Omental fat pad (tissue), 4 donors: ENCODE data around the gene CCDC91. TPM values are rescaled to one million over a fixed set of nuclear protein-coding genes. Genes with fewer than 3 reads are reported as not detected.

ENCODE experiments used
- ATAC-seq: fragments of 150-250 bp; one replicate; pipeline ENCODE4 v1.9.1; 2016; ENCODE audit warnings: mild to moderate bottlenecking, moderate library complexity; ENCODE audit not compliant: low FRiP score
- DNase-seq: peaks from one replicate; pipeline ENCODE4 v3.0.0-alpha.2; 2019; ENCODE audit warnings: low spot score
- total RNA-seq, 4 donors: library from RNA; depleted of rRNA; stranded (reverse); fragments of >200 nt; gene quantifications; one replicate each; pipeline ENCODE4 v1.1.0, GENCODE V29; 2016
- TF ChIP-seq, protein P1 (sequence below), 3 donors: fragments of 450-650 bp; IDR thresholded peaks; one replicate each; pipeline ENCODE4 v1.5.1; 2016 to 2017; ENCODE audit warnings: antibody characterized with exemption in 3 of 3, mild to moderate bottlenecking in 3 of 3, moderate library complexity in 2 of 3

The CCDC91 gene
- total RNA-seq, 4 donors from 2014 or later = 29.3 to 48.9 (median 32.5) TPM

DNA sequence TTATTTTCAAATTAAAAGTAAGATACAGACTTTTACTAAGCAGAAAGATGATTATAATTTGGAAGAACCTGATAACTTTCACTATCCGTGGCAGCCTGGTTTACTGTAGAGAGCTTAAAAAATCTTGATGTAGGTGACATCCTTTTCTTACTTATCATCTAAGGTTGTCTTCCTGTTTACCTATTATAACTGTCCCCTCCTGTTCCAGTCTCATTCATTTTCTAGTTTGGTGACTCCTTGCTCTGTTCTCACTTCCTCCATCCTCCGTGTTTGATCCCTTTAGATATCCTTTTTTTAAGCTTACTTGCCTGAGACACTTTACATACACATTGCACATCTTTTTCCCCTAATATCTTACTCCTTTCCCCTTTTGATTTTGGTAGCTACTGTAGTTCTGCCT lies 27.5 kb downstream of the CCDC91 start:
- no peak for DNase-seq

DNA sequence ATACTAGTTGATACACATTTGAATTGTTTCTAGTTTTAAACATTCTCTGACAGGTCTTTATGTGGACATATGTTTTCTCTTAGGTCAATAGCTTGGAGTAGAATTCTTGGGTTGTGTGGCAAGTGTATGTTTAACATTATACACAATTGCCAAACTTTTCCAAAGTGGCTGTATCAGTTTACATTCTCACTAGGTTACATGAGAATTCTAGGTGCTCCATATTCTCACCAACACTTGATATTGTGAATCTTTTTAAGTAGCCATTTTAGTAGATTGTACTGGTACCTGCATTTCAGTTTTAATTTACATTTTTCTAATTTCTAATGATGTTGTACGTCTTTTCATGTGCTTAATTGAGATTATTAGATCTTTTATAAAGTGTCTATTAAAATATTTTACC lies 28.6 kb downstream of the CCDC91 start:
- TF ChIP-seq, protein P1, sequence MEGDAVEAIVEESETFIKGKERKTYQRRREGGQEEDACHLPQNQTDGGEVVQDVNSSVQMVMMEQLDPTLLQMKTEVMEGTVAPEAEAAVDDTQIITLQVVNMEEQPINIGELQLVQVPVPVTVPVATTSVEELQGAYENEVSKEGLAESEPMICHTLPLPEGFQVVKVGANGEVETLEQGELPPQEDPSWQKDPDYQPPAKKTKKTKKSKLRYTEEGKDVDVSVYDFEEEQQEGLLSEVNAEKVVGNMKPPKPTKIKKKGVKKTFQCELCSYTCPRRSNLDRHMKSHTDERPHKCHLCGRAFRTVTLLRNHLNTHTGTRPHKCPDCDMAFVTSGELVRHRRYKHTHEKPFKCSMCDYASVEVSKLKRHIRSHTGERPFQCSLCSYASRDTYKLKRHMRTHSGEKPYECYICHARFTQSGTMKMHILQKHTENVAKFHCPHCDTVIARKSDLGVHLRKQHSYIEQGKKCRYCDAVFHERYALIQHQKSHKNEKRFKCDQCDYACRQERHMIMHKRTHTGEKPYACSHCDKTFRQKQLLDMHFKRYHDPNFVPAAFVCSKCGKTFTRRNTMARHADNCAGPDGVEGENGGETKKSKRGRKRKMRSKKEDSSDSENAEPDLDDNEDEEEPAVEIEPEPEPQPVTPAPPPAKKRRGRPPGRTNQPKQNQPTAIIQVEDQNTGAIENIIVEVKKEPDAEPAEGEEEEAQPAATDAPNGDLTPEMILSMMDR (IDR thresholded peaks at IDR 0.05) = no peak
- DNase-seq = no peak

More for the DNA sequence above, 27.5 kb downstream of the CCDC91 start:
- no peak for ATAC-seq
- TF ChIP-seq, protein P1 (IDR thresholded peaks at IDR 0.05) = no peak

DNA sequence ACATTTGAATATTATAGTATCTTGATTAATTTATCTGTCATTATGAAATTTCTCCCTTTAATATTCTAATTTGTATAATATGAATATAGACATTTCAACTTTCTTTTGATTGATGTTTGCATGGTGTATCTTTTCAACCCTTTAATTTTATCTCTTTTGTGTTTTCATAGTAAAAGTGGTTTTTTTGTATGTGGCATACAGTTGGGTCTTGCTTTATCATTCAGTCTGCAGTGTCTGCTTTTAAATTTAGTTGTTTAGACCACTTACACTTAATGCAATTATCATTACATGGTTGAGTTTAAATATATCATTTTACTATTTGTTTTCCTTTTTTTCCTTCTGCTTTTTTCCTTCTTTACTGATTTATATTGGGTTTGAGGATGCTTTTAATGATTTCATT lies 29.6 kb downstream of the CCDC91 start:
- TF ChIP-seq, protein P1 (IDR thresholded peaks at IDR 0.05) = no peak
- no peak for ATAC-seq
- no peak for DNase-seq

More for the DNA sequence above, 28.6 kb downstream of the CCDC91 start:
- ATAC-seq = no peak

DNA sequence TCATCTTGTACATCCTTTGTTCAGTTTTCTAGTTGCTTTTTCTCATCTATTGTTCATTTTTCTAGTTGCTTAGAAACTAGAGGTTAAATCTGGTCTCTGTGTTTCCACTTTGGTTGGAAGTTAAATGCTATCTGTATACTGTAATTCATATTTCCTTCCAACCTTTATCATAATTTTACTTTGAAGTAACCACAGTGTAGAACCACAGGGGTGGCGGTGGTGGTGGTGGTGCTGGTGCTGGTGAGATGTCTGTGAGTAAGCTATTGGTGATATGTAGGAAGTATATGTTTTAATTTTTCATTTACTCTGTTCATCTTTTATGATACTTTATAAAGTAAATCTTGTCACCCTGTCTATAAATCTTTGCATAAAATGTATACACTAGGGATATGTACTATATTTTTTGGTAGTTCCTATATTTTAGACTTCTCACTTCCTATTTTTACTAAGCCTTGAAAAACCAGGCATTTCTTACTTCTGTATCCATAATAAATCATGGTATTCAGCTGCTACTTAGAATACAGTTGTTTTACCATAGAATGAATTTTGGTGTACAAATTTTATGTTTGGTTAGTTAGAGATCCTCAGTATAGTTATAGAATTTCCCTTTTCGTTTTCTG lies 31.9 kb downstream of the CCDC91 start:
- ATAC-seq = no peak
- no peak for DNase-seq
- TF ChIP-seq, protein P1 (IDR thresholded peaks at IDR 0.05) = no peak

DNA sequence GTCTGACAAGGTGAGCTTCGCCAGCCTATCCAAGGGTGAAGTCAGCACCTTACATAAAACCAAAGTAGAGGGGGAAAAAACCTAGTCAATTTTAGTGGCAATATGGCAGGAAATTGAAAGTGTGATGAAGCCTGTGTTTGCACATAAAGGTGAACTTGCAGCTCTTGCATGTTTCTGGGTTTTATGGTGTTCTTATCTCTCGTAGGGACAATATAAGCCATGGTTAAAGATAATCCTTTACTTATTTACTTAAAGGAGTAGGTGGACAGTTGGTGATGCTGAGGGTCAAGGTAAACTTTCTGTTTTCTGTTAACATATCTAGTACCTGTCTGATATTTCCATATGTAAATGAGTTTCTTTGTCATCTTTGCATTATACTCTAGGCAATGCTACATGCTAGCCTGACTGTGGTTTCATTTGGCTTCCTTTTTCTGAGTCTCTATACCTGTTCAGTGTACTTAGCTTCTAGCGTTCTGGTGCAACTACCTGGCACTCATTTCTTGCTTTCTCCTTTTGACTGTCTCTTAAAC lies 32.8 kb downstream of the CCDC91 start:
- ATAC-seq (no peak), DNase-seq (no peak)
- TF ChIP-seq, protein P1 (IDR thresholded peaks at IDR 0.05) = no peak

DNA sequence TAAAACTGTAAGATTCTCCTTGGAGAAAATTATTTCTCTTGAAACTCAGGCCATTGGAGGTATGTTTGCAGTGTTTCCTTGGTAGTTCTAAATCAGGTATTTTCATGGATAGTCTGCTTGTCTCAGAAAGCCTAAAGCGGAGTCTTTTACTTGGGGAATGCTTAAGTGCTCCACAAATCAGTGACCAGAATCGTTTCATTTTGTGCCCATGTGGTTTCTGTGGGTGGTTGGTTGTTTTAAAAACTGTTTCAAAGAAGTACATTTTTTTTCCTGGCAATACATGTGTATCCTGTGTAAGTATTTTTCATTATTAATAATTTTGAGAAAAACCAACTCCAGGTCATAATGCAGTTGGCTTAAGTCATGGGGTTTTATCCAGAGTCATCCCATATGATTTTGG lies 33.6 kb downstream of the CCDC91 start:
- no peak for ATAC-seq
- DNase-seq = no peak
- TF ChIP-seq, protein P1 (IDR thresholded peaks at IDR 0.05) = no peak

DNA sequence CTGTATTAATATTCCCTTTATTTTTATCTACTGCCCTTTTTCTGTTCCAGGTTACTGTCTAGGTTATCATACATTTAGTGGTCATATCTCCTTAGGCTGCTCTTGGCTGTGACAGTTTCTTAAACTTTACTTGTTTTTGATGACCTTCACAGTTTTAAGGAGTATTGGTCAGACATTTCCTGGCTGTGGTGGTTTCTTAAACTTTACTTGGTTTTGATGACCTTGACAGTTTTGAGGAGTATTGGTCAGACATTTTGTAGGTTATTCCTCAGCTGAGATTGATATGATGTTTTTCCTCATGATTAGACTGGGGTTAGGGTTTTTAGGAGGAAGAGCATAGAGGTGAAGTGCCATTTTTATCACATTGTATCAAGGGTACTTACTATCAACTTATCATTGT lies 36.4 kb downstream of the CCDC91 start:
- TF ChIP-seq, protein P1 (IDR thresholded peaks at IDR 0.05) = no peak
- DNase-seq = no peak
- no peak for ATAC-seq
